Right lobe of liver (tissue), 4 donors: ENCODE measurements around the gene FCAR.

ENCODE experiments used
- POLR2A ChIP-seq: fragments of 450-650 bp; IDR thresholded peaks from one replicate; pipeline ENCODE4 v1.6.1; 2017; ENCODE audit warnings: antibody characterized with exemption, mild to moderate bottlenecking
- TF ChIP-seq, protein P1 (sequence below), 4 donors: fragments of 200-600 bp in 3 of 4; fragments of 450-650 bp in 1 of 4; IDR thresholded peaks; one replicate each; pipeline versions ENCODE4 v1.5.1 to v1.8.0; 2016 to 2022; ENCODE audit warnings: antibody characterized with exemption in 4 of 4, mild to moderate bottlenecking in 2 of 4
- donor health status: DM: no; HTN: no; CAD: no.
- donor health status: DM: no; HTN: no; CAD: no.
- donor health status: DM: no; HTN: yes; CAD: no.

DNA sequence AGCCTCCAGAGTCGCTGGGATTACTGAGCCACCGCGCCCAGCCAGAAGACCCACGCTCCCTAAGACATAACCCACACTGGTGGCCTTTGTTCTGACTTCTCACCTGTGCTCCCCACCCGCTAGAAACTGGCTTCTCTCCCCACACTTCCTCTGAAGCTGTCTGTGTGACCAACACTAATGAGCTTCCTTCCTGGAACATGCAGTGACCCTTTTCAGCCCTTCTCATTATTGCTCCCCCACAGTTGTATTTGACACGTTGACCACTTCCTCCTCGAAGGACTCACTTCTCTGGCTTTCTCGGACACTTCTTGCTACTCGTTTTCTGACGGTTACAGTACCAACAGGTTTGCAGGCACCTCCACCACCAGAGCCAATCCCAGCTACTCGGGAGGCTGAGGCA lies 42.8 kb downstream of the FCAR start:
- TF ChIP-seq POLR2A = no peak
- TF ChIP-seq, protein P1, sequence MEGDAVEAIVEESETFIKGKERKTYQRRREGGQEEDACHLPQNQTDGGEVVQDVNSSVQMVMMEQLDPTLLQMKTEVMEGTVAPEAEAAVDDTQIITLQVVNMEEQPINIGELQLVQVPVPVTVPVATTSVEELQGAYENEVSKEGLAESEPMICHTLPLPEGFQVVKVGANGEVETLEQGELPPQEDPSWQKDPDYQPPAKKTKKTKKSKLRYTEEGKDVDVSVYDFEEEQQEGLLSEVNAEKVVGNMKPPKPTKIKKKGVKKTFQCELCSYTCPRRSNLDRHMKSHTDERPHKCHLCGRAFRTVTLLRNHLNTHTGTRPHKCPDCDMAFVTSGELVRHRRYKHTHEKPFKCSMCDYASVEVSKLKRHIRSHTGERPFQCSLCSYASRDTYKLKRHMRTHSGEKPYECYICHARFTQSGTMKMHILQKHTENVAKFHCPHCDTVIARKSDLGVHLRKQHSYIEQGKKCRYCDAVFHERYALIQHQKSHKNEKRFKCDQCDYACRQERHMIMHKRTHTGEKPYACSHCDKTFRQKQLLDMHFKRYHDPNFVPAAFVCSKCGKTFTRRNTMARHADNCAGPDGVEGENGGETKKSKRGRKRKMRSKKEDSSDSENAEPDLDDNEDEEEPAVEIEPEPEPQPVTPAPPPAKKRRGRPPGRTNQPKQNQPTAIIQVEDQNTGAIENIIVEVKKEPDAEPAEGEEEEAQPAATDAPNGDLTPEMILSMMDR (IDR thresholded peaks at IDR 0.05) = no peak
